Rectal smooth muscle tissue (tissue), 1 donor: ENCODE results near the gene PPP2R3A.

Experiments
- H3K27ac ChIP-seq: one replicate; pipeline ENCODE4 v1.7.0; 2013; ENCODE audit warnings: low read depth, low read length, inconsistent platforms
- H3K27me3 ChIP-seq: one replicate; pipeline ENCODE4 v1.7.0; 2013; ENCODE audit warnings: low read length; ENCODE audit not compliant: control insufficient read depth, insufficient read depth
- H3K36me3 ChIP-seq: one replicate; pipeline ENCODE4 v1.7.0; 2013; ENCODE audit warnings: low read length; ENCODE audit not compliant: control insufficient read depth, insufficient read depth
- H3K4me1 ChIP-seq: one replicate; pipeline ENCODE4 v1.7.0; 2013; ENCODE audit warnings: low read length; ENCODE audit not compliant: control insufficient read depth, insufficient read depth
- H3K4me3 ChIP-seq: one replicate; pipeline ENCODE4 v1.7.0; 2013; ENCODE audit warnings: low read length
- H3K9ac ChIP-seq: one replicate; pipeline ENCODE4 v1.7.0; 2013; ENCODE audit warnings: low read length

The PPP2R3A gene

DNA sequence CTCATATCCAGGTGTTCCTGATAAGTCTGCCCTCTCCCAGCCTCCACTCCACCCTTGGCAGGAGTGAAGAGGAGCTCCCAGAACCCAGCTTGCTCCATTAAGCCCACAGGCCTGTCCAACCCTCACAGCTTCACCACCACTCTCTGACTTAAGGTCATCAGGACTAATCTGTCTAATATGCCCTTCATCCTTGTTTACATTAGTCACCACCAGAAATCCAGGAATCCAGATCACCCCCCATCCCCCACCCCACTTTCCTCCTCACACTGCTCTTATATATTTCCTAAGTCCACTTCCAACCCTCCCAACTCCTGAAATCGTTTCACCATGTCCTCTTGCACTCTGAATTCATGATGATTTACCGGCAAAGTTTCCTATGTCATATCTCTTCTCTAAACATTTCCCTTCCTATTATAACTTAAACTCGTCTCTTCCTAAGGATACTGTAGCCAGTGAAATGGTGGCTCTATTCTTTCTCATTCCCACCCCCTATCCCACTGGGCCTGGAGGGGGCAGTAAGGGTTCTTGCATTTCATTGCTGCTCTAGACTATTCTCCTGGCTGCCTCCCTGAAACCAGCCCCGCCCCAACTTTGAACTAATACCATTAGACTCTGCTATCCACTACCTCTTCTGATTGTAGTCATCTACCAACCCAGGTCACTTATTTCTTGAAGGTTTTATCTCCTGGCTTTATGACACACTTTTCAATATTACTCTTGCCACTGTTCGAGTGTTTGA is 43.4 kb downstream of the PPP2R3A start:
- Histone ChIP-seq H3K4me1 (no peaks in the 10 kb centered on the region), H3K36me3 (no peaks in the 10 kb centered on the region), H3K27me3 (no peaks in the 10 kb centered on the region), H3K4me3 (no peak overlapping the region), H3K9ac (no peak overlapping the region), H3K27ac (no peak overlapping the region)

DNA sequence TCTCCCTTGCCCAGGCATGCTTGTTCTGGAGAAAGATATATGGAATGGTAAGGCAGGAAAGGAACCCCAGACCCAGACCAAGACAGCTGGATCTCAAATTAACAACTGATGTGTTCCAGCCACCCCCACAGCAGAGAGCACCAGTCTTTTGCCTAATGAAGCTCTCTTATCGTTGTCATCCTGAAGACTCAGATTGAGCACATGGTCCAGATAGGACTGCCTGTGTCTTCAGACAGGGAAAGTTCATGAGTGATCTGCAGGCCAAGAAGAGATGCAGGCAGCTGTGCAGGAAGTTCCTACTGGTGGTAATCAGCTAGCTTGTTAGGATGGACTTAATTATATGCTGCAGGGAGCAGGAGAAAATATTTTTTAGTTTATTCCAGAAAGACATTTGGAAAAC is 53.3 kb downstream of the PPP2R3A start:
- no peaks in the 10 kb centered on the region for H3K36me3 ChIP-seq
- H3K9ac ChIP-seq, result no peak overlapping the region
- H3K27ac ChIP-seq, result no peak overlapping the region
- no peak overlapping the region for H3K4me3 ChIP-seq
- no peaks in the 10 kb centered on the region for H3K27me3 ChIP-seq
- peaks cover 24% of the 10 kb centered on the region for H3K4me1 ChIP-seq

DNA sequence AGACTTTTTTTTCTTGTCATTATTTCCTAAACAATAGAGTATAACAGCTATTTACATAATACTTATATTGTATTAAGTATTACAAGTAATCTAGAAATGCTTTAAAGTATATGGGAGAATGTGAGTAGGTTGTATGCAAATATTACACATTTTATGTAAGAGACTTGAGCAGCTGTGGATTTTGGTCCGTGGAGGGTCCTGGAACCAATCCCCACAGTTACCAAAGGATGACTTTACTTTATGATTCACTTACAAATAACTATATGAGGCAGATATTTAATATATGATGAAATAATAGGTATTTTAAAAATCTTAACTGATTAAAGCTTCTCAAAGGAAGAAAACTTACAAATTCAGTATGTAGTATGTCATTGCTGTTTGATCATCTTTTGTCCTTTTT is 56.3 kb downstream of the PPP2R3A start:
- no peak overlapping the region for H3K4me3 ChIP-seq
- no peak overlapping the region for H3K9ac ChIP-seq
- H3K36me3 ChIP-seq, result no peaks in the 10 kb centered on the region
- peaks cover 26% of the 10 kb centered on the region for H3K4me1 ChIP-seq
- H3K27ac ChIP-seq, result no peak overlapping the region
- no peaks in the 10 kb centered on the region for H3K27me3 ChIP-seq

DNA sequence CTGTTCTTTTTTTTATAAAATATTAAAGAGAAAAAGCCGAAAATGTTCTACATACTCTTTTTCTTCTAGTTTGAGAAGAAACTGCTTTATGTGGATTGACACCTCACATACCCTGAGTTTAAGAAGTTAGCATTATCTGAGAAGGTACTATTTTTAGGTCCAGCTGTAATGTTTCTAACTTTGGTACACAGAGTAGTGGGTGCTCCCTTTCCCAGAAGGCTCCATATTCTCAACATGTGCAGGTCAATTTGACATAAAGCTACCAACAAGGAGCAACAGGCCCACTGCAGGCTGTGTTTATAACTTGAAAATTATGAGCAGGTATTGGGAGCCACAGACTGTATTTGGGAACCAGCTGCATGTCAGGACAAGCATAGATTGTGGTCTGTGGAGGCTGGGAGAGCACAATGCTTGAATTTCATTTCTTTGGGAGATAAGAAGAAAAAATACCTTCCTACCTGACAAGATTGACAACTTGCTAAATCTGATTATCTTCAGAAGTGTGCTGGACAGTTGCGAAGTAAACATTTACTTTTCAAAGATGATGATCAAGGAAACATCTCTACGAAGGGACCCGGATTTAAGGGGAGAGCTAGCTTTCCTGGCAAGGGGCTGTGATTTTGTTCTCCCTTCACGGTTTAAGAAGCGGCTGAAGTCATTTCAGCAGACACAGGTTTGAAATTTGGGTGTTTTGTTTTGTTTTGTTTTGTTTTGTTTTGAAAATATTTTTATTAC is 57.2 kb downstream of the PPP2R3A start:
- peak overlapping the region; percentile 40 for H3K27ac ChIP-seq
- no peaks in the 10 kb centered on the region for H3K27me3 ChIP-seq
- peaks cover 26% of the 10 kb centered on the region for H3K4me1 ChIP-seq
- no peak overlapping the region for H3K9ac ChIP-seq
- no peak overlapping the region for H3K4me3 ChIP-seq
- no peaks in the 10 kb centered on the region for H3K36me3 ChIP-seq

DNA sequence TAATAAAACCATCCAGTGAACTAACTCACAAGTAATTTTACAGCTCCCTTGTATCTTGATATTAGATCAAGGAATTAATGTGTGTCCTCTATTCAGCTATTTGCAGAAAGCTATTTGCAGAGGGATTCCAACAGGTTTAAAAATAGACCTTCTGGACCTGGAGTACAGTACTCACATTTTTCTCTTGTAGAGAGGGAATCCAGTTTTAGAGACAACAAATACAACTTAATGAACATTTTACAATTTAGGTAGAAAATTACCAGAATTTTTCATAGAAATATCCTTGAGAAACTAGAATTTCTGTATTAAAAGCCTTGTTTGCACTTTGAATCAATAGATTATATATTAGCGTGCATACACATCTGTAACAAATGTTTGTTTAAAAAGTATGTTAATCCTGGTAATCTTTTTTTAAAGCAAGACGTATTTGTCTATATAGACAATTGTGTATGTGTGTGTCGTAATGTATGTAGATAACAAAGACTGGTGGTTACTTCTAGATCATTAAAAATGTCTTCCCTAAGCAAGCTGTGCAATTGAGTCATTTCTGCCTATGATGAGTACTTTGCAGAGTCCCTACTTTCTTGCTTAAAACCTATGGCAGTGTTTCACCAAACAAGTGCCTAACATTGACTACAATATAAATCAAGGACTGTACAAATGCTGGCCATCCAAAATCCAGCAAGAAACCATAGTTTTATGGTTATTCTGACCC is 57.9 kb downstream of the PPP2R3A start:
- Histone ChIP-seq H3K27ac (no peak overlapping the region), H3K36me3 (no peaks in the 10 kb centered on the region), H3K9ac (no peak overlapping the region), H3K27me3 (no peaks in the 10 kb centered on the region), H3K4me3 (no peak overlapping the region), H3K4me1 (peaks cover 26% of the 10 kb centered on the region)

DNA sequence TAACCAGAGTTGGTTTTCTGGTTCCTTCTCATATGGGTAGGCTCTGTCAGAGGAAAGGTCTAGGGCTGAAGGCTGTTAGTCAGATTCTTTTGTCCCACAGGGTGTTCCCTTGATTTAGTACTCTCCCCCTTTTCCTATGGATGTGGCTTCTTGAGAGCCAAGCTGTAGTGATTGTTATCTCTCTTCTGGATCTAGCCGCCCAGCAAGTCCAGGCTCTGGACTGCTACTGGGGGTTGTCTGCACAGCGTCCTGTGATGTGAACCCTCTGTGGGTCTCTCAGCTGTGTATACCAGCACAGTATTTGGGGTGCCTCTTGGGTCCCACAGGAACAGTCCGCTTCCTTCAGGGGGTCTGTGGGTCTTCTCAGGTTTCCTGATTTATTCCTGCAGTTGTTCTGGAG is 70.8 kb downstream of the PPP2R3A start:
- Histone ChIP-seq H3K4me3 (no peak overlapping the region), H3K4me1 (no peaks in the 10 kb centered on the region), H3K27me3 (no peaks in the 10 kb centered on the region), H3K9ac (no peak overlapping the region), H3K36me3 (no peaks in the 10 kb centered on the region), H3K27ac (no peak overlapping the region)

DNA sequence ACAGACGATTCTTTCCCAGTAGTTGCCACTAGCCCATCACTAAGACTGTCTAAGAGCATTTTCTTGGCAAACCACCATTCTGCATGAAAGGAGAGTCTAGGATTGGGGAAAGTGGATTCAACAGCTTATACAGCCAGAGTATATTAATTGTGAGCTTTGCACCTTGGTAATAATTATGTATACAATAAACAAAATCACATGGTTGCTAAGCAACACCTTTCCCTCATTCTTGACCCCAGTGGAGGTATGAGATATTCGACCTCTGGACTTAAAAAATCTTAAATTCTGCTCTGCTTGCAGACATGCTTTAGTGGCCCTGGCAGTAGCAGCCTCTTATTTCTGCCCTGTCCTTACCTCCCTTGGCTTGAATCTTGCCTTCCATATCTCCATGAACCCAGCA is 73.1 kb downstream of the PPP2R3A start:
- H3K27ac ChIP-seq, result no peak overlapping the region
- H3K4me1 ChIP-seq, result no peaks in the 10 kb centered on the region
- H3K4me3 ChIP-seq, result no peak overlapping the region
- H3K27me3 ChIP-seq, result no peaks in the 10 kb centered on the region
- H3K9ac ChIP-seq, result no peak overlapping the region
- no peaks in the 10 kb centered on the region for H3K36me3 ChIP-seq

DNA sequence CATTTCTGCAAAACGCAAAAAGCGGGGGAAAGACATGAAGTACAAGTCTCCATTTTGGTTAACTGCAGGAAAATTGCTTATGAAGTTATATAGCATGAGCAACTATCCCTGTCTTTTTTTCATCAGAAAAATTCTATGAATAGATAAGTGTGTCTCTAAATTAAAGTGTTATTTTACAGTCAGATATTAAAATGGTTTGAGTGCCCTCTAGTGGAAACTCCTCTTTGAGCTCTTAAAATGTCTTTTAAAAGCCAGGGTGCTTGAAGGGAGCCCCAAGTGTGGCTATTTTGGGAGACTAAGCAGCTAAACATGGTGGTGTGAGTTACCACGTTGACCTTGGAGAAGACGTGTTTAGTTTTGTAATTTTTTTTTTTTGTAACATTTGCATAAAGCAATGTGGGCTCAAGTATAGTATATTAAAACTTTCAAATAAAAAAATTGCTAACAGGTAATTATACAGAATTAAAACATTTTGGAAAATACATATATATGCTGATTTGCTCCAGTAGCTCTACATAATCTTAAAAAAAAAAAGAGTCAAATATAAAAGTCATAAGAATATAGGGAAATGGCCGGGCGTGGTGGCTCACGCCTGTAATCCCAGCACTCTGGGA is 77.2 kb downstream of the PPP2R3A start:
- no peaks in the 10 kb centered on the region for H3K4me1 ChIP-seq
- no peaks in the 10 kb centered on the region for H3K27me3 ChIP-seq
- no peak overlapping the region for H3K27ac ChIP-seq
- no peak overlapping the region for H3K4me3 ChIP-seq
- H3K9ac ChIP-seq, result no peak overlapping the region
- H3K36me3 ChIP-seq, result peaks cover 4% of the 10 kb centered on the region

DNA sequence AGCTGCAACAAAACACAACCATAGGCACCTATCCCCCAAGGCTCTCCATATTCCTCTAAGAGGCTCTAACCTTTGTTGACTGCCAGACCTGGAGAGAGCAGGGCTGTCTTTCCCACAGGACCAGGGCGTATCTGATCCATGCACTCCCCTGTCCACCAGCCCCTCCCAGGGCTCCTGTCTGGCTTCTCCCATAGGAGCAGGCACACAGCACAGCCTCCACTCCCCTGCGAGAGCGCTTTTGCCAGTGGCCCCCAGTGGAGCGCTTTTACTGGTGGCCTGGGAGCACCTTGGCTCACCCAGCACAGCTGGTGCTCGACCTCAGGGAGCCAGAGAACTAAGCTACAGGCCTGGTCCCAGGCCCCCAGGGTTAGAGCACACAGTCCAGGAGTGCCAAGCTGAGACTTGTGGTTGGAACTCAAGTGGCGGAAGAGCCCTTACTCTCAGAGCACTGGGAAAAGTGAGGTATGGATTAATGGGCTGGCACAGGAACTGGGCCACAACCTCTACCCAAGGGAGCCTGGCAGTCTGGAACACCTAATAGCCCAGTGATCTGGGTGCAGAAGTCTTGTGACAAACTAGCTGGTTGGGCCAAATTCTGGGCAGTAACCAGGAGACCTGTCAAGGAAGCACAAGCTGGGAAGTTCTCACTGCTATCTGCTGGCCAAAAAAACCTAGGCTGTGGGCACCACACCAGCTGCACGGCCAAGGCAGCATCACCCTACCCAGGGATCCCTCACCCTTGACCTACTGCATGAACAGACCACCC is 79.6 kb downstream of the PPP2R3A start:
- H3K9ac ChIP-seq, result no peak overlapping the region
- no peaks in the 10 kb centered on the region for H3K4me1 ChIP-seq
- H3K4me3 ChIP-seq, result no peak overlapping the region
- no peak overlapping the region for H3K27ac ChIP-seq
- H3K27me3 ChIP-seq, result no peaks in the 10 kb centered on the region
- peaks cover 6% of the 10 kb centered on the region for H3K36me3 ChIP-seq

DNA sequence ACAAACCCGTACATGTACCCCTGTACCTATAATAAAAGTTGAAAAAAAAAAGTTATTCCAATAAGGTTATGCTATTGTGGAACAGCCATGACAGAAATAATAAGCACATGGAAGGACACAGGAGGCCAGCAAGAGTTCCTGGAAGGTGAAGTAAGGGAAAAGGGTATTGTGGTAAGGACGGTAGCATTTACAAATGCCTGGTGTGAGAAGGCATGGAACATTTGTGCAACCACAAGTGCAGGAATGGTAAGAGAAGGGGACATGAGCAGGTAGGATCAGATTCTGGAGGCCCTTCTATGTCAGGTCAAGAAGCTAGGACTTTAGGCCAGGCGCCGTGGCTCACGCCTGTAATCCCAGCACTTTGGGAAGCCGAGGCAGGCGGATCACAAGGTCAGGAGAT is 82.5 kb downstream of the PPP2R3A start:
- Histone ChIP-seq H3K27me3 (no peaks in the 10 kb centered on the region), H3K27ac (no peak overlapping the region), H3K36me3 (peaks cover 12% of the 10 kb centered on the region), H3K9ac (no peak overlapping the region), H3K4me1 (no peaks in the 10 kb centered on the region), H3K4me3 (no peak overlapping the region)

DNA sequence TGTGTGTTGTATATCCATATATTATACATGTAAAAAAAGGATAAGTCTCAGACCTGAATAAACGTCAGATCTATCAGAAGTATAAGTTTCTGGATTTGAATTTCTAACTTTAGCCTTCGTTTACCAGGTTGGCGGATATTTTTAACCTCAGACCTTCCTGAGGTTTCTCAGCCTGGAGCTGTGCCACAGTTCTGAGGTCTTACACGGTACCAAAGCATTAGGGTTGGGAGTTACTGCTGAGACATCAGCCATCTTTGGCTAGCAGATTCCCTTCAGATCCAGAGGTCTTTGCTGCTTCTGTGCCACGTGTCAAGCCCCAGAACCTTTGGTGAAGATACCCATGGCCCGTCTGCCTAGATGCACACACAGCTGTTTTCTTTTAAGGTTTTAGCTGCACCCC is 84.7 kb downstream of the PPP2R3A start:
- Histone ChIP-seq H3K36me3 (peaks cover 12% of the 10 kb centered on the region), H3K4me1 (no peaks in the 10 kb centered on the region), H3K4me3 (no peak overlapping the region), H3K27ac (no peak overlapping the region), H3K9ac (no peak overlapping the region), H3K27me3 (no peaks in the 10 kb centered on the region)

DNA sequence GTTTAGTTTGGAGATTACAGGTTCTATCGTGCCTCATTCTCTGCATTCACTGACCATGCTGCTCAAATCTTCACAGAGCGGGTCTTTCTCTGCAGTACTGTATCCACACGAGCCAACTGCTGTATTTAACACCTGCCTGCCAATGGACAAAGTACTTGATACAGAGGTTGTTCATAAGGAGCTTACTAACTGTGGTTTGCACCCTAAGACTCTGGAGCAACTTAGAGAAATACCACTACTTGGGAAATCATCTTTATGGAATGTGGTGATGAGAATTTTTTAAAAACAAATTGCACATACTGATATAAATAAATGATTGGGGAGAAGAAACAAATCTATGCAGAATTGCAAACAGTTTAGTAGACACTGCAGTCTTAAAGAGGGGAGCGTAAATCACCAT is 90.0 kb downstream of the PPP2R3A start:
- Histone ChIP-seq H3K36me3 (peaks cover 7% of the 10 kb centered on the region), H3K9ac (no peak overlapping the region), H3K4me3 (no peak overlapping the region)

More for the DNA sequence above, 90.0 kb downstream of the PPP2R3A start:
- Histone ChIP-seq H3K4me1 (no peaks in the 10 kb centered on the region), H3K27ac (no peak overlapping the region), H3K27me3 (no peaks in the 10 kb centered on the region)
